NCI-H146 treated with DMSO at 0.1 percent for 48 hours (cell line): ENCODE data around the gene GPR27.

Experiments used
- DNase-seq: peaks from one replicate; lab custom pipeline; 2025; ENCODE audit not compliant: unreplicated experiment; lab: John Stamatoyannopoulos, UW

GPR27 gene

GRCh38 chr3:71785532-71786216, 32.0 kb downstream of the GPR27 start:
- DNase-seq, result no peak

GRCh38 chr3:71786217-71786549, 32.5 kb downstream of the GPR27 start:
- DNase-seq, result no peak

- no peak for DNase-seq
Observed at GRCh38 chr3:71786551-71786950, 32.9 kb downstream of the GPR27 start.

DNA sequence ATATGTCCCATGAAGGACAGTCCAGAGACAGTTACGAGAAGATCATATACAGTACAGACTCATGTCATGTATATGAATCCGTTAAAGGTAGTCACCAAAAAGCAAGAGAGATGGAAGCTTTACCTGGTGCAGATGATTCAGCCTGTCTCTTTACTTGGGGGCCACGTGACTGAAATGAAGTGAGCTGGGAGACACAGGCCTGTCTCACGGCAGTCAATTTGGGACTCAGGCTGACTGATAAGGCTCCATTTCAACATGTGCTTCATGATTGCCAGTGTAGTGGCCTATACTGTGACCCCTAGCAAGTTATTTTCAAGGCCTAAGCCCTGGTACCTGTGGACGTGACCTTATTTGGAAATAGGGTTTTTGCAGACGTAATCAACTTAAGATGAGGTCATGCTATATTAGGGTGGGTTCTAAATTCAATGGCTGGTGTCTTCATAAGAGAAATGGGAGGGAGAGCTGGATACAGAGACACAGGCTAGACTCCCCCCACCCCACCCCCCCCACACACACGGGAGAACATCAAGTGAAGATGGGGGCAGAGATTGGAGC, 34.3 kb downstream of the GPR27 start:
- DNase-seq, result no peak

DNA sequence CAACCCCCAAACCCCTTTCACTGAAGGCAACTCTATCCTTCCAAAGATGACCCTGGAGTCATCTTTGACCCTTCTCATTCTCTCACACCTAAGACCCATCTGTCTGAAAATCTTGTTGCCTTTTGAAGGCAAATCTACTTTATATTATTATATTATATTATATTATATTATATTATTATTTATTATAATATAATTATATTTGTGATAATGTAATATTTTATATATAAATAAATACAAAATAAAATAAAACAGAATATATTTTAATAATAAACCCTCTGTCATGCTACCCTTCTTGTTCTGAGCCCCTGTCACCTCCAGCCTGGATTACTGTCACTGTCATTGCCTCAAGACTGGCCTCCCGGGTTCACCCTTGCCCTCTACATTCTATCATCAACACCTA, 36.3 kb downstream of the GPR27 start:
- no peak for DNase-seq

DNA sequence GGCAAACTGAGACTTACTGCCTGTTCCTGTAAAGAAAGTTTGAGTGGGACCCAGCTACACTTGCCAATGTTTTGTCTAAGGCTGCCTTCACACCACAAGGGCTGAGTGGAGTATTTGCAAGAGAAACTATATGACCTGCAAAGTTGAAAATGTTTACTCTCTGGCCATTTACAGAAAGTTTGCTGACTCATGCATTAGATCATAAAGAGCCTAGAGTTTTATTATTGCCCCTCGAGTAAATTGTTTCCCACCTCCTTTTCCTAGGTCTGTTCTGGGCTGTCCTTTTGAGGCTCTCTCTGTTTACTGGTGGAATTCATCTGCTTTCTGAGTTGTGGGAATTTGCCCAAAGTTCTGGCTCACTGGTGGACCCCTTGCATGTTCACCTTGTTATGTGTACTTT, 38.0 kb downstream of the GPR27 start:
- DNase-seq, result no peak

DNA sequence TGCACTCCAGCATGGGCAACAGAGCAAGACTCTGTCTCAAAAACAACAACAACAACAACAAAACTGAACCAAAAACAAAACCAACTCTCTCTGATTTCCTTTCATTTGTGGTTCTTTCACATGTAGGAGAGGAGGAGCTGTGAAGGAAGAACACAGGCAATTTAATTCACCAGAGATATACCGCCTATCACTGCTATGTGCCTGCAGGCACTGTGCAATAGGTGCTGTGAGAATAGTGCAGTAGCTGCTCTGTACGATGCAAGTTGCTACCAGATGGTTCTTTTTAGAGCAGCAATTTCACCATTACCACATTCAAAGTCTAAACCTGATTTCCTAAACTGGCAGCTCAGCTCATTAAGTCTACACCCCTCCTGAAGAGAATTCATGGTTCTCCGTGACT, 42.6 kb downstream of the GPR27 start:
- DNase-seq, result no peak

GRCh38 chr3:71797455-71797854, 43.8 kb downstream of the GPR27 start:
- DNase-seq, result no peak

DNA sequence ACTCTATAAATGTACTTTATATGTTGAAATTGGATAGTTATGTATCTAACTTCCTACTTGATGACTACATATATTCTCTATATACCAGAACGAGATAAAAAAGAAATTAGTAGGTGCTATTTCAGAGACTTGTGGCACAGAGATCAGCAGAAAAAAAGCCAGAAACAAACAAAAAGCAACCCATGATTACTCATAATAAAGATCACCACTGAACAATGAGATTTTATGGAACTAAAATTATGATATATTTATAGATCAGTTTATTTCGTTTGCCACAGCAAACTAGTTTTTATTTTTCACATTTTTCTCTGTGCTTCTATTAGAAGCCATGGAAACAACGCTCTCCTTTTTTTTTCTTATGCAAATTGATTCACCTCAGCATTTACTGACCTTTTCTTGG, 46.4 kb downstream of the GPR27 start:
- no peak for DNase-seq

DNA sequence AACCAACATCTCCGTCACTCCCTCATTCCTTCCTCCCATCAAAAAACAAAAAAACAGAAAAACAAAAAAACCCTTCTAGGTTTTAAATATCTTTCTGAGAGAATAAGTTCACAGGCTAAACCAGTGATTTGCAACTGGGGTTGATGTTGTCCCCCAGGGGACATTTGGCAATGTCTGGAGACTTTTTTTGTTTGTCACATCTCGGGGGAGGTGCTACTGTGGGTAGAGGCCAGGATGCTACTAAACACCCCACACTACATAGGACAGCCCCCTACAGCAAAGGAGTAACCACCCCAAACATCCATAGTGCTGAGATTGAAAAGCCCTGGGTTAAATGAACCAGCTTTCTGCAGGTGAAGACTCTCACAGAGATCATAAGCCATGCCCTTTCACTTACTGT, 48.3 kb downstream of the GPR27 start:
- DNase-seq, result no peak

DNA sequence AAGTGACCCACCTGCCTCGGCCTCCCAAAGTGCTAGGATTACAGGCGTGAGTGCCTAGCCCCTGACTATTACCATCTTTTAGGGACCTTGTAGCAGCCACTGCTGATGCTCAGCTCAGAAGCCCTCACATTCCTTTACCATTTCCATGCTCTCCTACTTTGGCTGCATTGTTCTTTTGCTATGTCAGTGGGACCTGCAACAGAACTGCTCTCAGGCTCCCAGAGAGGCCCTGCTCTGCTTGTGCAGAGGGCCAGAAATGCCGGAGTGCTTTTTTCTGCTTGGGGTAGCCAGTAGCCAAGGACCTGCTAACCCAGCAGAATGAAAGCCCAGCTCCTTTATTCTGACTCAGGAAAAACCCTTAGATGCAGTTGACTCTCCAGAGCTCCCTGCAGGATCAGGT, 49.6 kb downstream of the GPR27 start:
- DNase-seq, result no peak

GRCh38 chr3:71805199-71805598, 51.5 kb downstream of the GPR27 start:
- no peak for DNase-seq

DNA sequence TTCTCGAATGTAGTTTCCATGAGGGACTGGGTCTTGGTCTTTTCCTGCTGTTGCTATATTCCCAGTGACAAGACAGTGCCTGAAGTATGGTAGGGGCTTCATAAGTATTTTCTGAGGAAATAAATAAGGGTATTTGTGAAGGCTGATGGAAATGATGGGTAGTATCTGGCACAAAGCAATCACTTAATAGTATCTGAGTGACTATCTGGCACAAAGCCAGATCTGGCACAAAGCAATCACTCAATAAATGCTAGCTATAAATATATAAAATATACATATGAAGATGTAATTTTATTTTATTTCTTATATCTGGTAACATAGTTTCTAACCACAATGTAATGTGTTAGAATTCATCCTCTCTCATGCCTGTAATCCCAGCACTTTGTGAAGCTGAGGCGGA, 52.0 kb downstream of the GPR27 start:
- DNase-seq, result no peak
